HG02571 (cell line): Measurements from ENCODE around the gene PHPT1.
"Not testable (repeated sequence)": the region's sequence is repeated elsewhere in the genome, so short reads cannot be mapped to it uniquely, and the experiment has no call there.

Source experiments
- ATAC-seq: cut with Tn5 transposase; IDR thresholded peaks from one replicate; pipeline ENCODE4 v1.9.1; 2021; ENCODE audit warnings: mild to moderate bottlenecking, moderate library complexity; ENCODE audit not compliant: unreplicated experiment

Gene PHPT1

DNA sequence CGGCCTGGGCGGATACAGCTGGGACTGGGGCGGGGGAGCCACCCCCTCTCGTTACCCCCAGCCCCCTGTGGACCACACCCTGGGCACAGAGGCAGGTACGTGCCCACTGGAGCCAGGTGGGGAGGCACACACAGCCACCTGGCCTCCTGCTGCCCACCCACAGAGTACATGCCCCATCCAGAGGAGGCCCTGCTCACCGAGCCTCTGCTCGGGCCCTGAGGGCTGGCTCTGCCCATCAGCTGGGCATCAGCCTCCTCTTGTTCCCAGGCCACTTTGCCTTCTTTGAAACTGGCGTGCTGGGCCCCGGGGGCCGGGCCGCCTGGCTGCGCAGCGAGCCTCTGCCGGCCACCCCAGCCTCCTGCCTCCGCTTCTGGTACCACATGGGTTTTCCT, 9.2 kb downstream of the PHPT1 start:
- no peak for ATAC-seq

DNA sequence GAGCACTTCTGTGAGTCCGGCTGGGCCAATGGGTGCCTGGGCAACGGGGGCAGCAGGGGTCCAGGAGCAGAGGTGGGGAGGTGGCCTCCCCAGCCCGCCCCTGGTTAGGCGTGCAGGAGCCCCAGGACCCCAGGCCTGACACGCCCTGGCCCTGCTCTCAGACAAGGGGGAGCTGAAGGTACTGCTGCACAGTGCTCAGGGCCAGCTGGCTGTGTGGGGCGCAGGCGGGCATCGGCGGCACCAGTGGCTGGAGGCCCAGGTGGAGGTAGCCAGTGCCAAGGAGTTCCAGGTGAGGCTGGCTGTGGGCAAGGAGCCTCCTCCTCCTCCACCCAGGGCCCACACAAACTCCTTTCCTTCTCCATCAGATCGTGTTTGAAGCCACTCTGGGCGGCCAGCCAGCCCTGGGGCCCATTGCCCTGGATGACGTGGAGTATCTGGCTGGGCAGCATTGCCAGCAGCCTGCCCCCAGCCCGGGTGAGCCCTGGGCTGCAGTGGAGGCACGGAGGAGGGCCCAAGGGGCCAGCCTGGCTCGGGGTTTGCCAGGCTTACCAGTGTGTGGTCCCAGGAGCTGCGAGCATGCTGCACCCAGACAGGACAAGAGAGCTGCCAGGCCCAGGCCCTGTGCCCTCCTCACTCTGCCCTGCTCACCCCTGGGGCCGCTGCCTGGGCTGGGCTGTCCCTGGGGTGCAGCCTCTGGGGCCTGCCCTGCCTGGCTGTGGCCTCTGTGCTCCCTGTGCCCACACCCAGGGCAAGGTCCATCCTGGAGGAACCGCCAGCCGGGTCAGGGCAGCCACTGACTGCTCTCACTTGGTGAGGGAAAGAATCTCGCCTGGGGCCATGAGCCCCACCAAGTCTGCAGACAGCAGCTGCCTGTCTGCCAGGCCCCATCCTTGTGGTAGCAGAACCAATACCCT, 9.9 kb downstream of the PHPT1 start:
- ATAC-seq = no peak

DNA sequence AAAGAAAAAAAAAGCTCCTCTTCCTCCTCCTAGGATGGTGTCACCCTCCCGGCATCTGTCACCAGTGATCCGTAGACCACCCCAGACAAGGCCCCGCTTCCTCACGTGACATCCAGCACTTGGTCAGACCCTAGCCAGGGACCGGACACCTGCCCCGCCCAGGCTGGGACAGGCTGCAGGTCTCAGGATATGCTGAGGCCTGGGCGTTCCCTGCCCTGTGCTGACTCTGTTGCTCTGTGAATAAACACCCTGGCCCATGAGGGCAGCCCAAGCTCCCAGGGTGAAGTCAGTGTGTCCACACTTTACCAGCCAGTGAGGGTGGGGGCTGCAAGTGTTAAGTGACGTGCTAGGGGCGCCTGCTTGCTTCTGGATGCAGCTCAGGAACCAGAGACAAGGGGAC, 11.3 kb downstream of the PHPT1 start:
- ATAC-seq = no peak

DNA sequence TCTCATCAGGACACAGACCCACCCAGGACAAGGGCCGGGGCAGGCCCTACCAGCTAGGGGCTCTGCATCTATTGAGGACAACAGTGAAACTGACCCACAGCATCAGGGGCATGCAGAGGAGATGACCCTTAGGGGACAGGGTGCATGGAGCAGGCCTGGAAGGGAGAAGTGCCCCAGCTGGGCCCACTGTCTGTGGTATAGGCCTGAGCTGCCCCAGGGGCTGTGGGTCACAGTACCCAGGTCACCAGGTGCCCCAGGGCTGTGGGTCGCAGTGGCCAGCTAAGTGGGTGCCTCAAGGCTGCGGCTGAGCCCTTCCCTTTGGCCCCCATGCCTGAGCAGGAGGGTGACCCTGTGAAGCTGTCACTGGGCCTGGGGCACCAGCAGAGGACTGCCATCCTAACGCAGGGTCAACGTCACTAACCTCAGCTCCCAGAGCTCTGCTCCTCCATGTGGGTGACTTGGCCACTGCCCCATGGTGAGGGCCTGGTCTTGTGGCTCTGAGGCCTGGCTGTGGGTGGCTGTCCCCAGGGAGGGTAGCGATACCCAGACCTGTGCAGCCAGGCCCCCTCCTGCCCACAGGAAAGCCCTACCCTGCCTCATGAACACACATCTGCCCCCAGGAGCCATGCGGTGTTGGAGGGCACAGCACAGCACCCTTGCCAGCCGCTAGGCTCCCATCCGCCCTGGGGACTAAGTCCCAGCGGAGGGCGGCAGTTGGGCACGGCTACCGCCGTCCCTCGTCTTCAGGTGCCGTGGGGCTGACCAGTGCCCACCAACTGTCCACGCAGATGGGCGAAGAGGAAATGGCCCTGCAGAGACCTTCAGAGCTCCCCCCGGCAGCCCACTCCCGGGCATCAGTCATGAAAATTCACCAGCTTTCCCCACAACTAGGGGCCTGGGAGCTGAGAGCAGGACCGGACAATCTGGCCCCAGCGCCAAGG, 12.0 kb downstream of the PHPT1 start:
- ATAC-seq = no peak

DNA sequence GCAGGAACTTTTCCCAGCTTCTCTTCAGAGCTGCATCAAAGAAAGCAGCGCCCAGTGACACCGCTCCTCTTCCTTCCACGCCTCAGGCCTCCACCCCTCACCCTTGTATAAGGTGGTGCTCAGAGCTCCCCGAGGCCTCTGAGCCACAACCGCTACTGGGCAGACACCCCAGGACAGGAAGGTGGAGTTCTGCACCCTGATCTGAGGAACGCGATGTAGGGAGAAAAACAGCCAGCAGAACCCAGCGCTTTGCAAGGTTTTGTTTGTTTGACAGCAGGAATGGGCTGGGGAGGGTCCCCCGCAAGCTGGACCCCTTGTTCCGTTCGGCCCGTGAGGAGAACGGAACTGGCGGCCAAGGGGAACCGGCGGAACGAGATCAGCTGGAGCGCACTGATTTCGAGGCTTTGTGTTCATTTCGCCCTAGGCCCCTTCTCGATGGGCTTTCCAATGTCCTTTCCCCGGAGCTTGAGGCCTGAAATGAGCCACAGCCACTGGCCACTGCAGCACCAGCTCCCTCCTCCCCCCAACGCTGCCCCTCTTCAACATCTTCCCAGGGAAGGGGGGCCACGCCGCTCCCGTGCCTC, 12.8 kb downstream of the PHPT1 start:
- no peak for ATAC-seq

DNA sequence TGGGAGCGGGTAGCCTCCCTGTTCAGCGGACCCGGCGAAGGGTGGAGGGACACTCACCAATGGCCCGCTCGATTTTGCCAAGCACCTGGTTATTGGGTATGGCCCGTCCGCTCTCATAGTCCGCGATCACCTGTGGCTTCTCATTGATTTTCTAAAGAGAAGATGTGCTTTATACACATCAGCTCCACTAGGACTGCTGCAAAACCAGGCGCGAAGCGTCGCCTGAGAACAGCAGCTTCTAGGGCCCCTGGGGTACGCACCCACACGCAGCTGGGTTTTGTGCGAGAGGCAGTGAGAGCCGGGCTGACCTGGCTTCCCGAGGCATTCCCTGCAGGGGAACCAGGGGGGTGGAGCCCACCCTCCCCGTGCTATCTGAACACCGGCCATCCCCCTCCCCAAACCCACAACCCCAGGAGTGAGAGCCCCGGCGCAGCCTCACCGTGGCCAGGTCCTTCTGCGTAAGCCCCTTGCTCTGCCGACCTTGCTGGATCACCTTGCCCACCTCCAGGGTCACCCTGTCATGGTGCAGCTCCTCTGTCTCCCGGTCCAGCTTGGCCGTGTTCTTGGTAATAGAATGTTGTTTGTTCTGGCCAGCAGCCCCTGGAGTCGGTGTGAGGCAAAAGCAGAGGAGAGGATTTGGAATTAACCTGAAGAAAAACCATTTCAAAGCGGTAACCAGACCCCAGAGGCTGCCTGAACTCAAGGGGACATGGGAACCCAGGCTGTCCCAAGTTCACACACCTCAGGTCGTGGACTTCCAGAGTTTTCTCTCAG, 13.8 kb downstream of the PHPT1 start:
- no peak for ATAC-seq

DNA sequence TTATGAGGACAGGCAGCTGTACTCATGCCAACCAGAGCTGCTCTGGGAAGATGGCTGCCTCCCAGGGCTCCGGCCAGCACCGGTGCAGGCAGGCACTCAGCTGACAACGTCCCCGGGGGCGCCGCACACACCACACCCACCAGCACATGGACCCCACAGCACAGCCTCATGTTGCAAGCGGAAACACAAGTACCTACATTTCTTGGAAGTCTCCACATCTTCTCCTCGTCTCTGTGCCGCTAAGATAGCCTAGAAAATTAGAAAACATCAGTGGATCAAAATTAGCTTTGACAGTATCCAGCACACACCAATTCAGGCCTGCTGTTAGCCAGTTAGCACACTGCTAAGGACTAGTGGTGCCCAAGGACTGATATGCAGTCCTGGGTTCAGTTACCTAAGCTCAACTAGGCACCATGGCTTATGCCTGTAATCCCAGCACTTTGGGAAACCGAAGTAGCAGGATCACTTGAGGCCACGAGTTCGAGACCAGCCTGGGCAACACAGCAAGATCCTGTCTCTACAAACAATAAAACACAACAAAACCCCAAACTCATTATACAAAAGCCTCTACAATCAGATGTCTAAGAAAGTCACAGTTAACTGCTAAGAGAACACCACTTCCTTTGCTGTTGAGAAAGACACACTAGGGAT, 14.5 kb downstream of the PHPT1 start:
- no peak for ATAC-seq

DNA sequence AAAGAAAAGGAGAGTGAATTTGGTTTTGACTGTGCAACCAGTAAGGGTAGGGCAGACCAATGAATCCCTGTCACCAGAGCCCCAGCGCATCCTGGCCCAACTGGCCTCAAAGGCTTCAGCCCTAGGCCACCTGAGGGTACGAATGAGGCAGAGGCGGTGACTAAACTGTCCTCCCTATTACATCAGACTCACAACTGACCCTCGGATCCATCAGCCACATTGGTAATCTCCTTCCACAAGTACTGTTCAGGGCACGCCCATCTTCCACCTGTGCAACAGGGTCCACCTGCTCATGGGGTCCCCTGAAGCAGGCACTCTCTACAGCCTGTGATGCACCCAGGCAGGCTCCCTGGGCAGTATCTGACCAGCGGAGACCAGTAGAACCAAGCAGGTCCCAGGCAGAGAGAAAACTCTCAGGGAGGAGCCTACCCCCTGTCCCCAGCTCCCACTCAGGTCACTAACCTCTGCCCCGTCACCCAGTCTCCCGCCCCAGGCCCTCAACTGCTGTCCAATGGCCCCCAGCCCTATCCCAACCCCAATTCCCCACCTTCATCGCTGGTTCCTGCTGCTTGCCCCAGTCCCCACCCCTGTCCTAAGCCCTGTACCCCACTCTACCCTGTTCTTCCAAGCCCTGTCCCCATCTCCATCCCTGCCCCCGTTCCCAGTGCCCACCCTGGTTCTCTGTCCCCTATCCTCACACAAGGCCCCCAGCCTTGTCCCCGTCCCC, 16.0 kb downstream of the PHPT1 start:
- ATAC-seq = no peak

DNA sequence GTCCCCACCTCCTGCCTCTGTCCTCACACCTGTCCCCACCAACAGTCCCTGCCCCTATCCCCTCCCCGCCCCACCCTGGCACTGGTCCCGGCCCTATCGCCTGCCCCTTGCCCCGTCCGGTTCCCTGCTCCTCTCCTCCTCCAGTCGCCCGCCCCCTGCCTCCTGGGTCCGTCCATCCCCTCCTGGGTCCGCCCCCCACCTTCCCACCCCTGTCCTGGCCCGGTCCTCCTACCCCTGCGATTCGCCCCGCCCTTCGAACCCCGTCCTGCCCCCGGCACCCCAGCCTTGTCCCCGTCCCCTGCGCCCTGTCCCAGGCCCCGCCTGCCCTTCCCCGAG, 16.5 kb downstream of the PHPT1 start:
- ATAC-seq = no peak

DNA sequence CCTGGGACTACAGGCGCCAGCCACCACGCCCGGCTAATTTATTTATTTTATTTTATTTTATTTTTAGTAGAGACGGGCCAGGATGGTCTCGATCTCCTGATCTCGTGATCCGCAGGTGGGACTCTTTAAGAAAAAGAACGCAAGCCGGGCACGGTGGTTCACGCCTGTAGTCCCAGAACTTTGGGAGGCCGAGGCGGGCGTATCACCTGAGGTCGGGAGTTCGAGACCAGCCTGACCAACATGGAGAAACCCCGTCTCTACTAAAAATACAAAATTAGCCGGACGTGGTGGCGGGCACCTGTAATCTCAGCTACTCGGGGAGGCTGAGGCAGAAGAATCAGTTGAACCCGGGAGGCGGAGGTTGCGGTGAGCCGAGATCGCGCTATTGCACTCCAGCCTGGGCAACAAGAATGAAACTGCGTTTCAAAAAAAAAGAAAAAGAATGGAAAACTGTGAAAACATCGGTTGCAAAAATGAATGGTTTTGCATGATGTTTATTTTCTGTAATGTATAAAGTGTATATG, 17.8 kb downstream of the PHPT1 start:
- not testable (repeated sequence) for ATAC-seq

DNA sequence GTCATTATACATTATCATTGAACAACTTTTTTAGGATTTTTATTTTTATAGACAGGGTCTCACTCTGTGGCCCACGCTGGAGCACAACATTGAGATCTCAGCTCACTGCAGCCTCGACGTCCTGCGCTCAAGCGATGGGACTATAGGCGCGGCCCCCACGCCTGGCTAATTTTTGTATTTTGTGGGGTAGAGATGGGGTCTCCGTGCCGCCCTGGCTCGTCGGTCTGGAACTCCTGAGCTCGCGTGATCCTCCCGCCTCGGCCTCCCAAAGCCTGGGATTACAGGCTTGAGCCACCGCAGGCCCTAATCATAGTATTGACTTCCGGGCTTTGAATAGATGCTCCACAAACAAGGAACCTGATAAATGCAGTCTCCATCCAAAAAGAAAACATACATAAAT, 18.3 kb downstream of the PHPT1 start:
- no peak for ATAC-seq

DNA sequence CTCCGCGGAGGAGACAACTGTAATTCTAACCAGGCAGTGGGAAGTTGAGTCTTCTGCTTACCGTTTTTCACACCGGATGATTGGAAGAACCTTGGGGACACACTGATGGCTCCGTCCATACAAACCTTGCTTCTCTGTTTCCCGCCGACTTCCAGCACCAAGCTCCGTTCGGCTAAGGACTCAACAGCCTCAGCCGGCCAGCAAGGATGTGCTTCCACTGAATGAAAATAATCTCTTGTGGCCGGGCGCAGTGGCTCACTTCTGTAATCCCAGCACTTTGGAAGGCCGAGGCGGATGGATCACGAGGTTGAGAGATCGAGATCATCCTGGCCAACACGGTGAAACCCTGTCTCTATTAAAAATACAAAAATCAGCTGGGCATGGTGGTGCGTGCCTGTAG, 18.7 kb downstream of the PHPT1 start:
- ATAC-seq = no peak

DNA sequence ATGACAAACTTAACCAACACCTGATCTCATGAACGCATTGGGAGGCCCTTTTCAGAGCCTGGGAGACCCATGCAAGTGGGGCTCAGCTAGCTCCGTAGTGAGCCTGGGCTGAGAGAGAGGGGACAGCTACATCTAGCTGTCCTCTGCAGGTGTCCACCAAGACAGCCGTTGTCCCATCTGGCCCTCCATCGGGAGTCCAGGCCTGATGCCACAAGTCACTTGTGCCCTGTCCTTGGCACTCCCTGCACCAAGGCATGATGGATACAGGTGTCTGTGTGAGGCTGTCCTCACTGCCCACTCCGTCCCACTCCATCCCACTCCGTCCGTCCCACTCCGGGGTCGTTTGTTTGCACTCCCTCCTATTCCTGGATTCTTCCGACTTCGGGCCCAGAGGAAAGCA, 19.4 kb downstream of the PHPT1 start:
- no peak for ATAC-seq

DNA sequence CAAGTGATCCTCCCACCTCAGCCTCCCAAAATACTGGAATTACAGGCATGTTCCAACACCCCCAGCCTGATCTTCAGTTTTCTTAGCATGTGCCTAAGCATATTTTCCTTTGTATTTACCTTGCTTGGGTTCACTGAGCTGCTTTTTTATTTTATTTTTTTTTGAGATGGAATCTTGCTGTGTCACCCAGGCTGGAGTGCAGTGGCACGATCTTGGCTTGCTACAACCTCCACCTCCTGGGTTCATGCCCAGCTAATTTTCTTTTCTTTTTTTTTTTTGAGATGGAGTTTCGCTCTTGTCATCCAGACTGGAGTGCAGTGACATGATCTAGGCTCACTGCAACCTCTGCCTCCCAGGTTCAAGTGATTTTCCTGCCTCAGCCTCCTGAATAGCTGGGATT, 20.4 kb downstream of the PHPT1 start:
- ATAC-seq = not testable (repeated sequence)

DNA sequence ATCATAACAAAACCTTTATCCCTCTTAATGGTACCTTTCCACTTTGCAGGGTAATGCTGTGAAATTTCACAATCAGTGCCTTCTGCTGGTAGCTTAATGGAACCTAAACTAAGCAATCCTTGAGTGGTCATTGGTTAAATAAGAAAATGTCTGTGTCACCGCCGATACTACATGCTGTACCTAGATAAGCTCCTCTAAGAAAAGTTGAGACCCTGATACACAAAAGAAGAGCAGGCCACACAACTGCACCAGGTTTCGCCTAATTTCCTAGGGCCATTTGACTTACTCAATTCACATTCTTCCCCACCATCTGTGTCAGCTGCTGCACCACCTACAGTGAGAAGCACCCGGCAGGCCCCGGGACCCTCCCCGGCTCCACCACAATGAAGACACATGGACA, 25.9 kb downstream of the PHPT1 start:
- ATAC-seq = no peak

DNA sequence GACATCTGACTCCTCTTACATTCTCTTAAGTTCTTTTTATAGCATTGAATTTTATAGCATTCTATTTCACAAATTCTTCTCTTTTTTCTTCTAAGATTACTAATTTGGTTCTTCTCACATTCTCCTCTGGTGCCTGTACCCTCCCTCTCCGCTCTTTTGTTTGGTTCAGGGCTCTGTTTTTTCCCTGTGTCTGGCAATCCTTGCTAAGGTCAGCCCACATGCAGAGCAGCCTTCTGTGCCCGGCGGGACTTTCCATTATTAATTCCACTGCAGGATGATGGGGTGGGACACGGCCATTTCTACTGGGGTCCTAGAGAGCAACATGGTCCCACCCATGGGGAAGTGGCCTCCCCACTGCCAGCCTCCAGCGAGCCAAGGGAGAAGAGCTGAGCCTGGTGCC, 27.3 kb downstream of the PHPT1 start:
- ATAC-seq = no peak

DNA sequence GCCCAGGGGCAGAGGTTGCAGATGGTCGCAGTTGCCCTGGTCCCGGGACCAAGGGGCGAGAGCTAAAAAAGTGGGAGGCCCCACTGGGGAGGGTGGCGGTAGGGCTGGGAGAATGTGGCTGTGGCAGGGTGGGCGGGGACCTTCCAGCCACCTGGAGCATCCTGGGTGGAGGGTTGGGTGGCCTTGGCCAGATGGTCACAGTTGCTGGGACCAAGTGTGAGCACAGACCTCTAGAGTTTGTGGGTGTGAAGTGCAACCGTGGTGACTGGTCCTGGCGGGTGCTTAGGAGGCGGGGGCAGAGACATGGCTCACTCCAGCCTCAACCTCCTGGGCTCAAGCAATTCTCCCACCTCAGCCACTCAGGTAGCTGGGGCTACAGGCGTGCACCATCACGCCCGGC, 31.4 kb downstream of the PHPT1 start:
- no peak for ATAC-seq

DNA sequence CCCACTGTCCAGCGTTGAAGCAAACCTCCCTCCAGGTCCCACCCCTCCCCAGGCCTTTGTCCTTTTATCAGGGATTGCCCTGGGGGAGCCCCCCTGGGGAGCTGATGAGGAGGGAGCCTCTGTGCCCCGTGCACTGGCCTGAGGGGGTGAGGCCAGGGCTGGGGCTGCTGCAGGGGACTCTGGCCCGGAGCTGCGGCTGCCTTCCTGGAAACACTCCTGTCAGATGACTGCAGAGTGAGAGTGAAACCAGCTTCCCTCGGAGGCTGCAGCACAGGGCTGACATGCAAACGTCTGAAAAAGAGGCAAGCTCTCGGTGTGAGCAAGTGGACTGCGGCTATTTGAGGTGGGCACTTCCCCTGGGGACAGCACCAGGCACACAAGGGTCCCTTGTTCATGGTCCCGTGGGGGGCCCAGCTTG, 32.5 kb downstream of the PHPT1 start:
- no peak for ATAC-seq
